ENCODE measurements around the gene DNAJB1.
A peak's percentile ranks its signal among the peaks of the same experiment; 100 is the strongest.
"Not testable (repeated sequence)": the region's sequence is repeated elsewhere in the genome, so short reads cannot be mapped to it uniquely, and the experiment has no call there.

The DNAJB1 gene
- 109 to 179 reads per million in 2 experiments for total RNA-seq

DNA sequence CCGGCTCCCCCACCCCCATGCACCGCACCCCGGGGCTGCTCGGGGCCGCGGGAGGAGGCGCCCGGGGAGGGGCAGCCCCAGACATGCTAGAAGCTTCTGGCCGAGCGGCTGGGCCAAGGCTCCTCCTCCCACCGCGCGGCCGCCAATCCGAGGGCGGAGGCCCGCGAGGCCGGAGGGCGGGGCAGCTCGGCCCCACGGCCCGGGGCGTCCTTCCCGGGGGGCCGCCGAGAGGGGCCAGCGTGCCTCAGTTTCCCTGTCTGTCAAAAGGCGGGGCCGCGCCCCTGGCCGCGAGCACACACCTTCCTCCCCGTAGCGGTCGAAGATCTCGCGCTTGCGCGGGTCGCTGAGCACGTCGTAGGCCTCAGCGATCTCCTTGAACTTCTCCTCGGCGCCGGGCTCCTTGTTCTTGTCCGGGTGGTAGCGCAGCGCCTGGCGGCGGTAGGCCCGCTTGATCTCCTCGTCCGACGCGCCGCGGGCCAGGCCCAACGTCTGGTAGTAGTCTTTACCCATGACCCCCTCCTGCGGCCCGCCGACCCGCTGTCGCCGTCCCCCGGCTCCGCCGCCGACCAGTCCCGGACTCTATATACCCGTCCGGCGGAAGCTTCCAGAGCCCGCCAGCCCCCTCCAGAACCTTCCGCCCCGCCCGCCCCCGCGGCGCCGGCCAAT lies at the start of gene DNAJB1:
Gene DNAJB1 (minus strand): TSS at position 558 of the 666 bp plus-strand sequence. CDS start 48 bp downstream, at position 510.
- DNase-seq (ENCODE audit: low read depth), result peak; percentile 97

DNA sequence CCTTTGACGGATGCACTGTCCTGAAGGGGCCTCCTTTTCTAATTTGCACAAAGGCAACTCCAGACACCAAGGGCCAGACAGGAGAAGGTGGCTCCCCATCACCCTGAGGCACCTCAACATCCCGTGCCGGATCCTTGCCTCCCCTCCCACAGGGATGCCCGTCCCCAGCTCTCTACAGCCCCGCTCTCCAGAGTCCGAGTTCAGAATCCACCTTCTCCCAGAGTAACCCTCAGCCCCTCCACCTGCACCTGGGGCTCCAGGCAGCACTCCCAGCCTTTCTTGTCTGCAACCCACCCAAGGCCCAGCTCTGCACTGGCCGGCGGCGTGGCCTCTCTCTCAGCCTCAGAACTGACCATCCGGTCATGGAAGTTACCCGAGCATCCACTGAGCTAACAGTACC lies 48.9 kb upstream of the DNAJB1 start:
- DNase-seq (ENCODE audit: low read depth), result no peak

- no peak for DNase-seq (ENCODE audit: low read depth)
These were observed 48.5 kb upstream of the DNAJB1 start for GRCh38 chr19:14566712-14567077.

- no peak for DNase-seq (ENCODE audit: low read depth)
These were observed 47.8 kb upstream of the DNAJB1 start for GRCh38 chr19:14565765-14566711.

GRCh38 chr19:14565298-14565679 lies 47.1 kb upstream of the DNAJB1 start:
- DNase-seq (ENCODE audit: low read depth), result no peak

GRCh38 chr19:14564652-14565297 lies 46.6 kb upstream of the DNAJB1 start:
- not testable (repeated sequence) for DNase-seq (ENCODE audit: low read depth)

GRCh38 chr19:14563989-14564651 lies 45.9 kb upstream of the DNAJB1 start:
- DNase-seq (ENCODE audit: low read depth), result peak; percentile 35

DNA sequence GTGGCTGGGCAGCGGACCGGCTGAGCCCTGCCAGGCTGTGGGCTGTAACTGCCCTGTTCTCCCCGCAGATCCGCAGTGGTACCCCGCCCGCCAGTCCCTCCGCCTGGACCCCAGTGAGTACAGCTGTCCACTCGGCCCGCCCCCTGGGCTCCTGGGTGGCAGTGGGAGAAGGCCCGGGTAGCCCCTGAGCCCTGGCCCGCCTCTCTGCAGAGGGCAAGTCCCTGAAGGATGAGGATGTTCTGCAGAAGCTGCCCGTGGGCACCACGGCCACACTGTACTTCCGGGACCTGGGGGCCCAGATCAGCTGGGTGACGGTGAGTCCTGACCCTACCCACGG lies 45.4 kb upstream of the DNAJB1 start:
- no peak for DNase-seq (ENCODE audit: low read depth)

DNA sequence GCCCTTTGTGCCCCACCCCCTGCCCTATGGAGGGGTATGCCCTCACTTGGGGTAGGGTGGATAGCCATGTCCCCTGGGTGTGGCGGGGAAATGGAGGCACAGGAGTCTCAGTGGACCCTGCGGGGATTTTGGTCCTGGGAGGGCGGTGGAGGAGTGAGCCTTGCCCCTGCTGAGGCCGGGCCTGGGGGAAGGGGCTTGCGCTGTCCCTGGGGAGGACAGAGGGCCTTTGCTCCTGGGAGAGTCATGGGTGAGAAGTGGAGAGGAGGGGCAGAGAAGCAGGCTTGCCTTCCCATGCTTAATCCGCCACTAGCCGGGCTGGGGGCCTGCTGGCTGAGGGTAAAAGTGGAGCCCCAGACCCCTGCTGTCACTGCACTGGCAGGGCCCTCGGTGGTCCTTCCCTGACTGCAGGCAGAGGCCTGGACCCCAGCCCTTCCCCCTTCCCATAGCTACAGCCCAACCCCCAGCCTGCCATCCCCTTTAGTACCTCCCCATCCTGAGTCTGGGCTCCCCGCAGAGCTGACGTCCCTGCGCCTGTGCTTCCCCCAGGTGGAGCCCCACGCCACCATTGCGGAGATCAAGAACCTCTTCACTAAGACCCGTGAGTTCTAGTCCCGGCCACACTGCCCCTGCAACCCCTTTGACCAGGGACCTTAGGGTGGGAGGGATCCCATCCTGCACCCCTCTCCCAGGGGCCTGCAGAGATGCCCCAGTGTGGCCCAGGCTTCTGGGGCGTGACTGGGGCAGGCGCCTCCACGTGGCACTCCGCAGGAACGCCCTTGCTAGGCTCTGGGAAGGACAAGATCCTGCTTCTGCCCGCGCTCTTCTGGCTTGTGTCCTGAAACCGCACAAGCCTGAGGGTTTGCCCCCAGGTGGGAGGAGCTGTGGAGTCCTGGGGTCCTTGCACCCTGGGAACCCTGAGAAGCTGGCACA lies 44.7 kb upstream of the DNAJB1 start:
- no peak for DNase-seq (ENCODE audit: low read depth)

GRCh38 chr19:14561847-14562351 lies 43.7 kb upstream of the DNAJB1 start:
- no peak for DNase-seq (ENCODE audit: low read depth)

GRCh38 chr19:14561249-14561648 lies 43.1 kb upstream of the DNAJB1 start:
- DNase-seq (ENCODE audit: low read depth), result no peak

DNA sequence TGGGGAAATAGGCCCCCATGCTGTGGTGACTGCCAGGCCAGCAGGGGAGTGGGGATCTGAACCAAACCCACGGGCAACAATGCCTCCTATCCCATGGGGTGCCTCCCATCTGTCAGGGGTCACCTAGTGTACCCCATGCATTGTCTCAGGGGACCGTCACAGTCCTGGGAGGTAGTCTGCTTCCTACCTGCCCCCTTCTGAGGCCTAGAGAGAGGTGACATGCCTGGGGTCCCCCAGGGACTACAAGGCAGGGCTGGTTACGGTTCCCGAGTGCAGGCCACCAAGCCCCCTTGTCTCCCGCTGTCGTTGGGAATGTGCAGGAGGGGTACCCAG lies 42.5 kb upstream of the DNAJB1 start:
- DNase-seq (ENCODE audit: low read depth), result no peak

DNA sequence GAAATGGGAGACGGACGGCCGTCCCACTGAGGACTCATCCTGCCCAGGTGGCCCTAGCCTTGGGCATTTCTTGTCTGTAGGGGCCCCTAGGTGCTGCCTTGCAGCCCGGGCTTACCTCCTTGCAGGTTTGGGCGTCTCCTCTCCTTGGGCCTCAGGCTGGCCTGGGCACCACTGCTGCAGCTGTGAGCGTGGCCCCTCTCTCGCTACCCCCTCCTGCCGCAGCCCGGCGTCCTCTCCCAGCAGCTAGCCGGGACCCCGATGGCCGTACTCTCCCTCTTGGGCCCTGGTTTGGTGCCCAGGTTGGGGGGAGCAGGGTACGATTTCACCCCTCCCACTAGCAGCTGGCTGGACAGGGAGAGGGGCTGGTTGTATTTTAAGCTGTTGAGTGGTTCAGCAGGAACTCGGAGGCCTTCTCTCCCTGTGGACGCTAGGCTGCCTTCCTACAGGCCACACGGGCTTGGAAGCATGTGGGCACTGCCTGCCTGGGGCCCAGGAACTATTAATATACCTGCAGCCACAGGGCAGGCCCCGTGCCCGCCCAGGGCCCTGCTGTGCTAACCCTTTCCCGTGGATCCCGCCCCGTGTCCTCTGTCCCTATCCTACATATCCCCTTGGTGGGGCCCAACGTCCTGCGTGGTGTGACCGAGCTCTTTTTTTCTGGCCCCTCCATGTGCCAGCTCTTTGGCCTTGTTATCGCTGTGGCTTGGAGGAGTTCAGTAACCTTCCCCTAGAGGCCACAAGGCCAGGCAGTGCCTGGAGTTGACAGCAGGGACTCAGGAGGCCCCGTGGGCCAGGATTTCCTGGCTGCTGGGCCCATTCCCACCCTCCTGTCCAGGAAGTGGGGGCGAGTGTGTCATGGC lies 41.9 kb upstream of the DNAJB1 start:
- DNase-seq (ENCODE audit: low read depth), result no peak

- no peak for DNase-seq (ENCODE audit: low read depth)
These were observed 40.3 kb upstream of the DNAJB1 start for GRCh38 chr19:14558370-14559066.

- peak; percentile 52 for DNase-seq (ENCODE audit: low read depth)
These were observed 38.5 kb upstream of the DNAJB1 start for GRCh38 chr19:14556662-14557188.

DNA sequence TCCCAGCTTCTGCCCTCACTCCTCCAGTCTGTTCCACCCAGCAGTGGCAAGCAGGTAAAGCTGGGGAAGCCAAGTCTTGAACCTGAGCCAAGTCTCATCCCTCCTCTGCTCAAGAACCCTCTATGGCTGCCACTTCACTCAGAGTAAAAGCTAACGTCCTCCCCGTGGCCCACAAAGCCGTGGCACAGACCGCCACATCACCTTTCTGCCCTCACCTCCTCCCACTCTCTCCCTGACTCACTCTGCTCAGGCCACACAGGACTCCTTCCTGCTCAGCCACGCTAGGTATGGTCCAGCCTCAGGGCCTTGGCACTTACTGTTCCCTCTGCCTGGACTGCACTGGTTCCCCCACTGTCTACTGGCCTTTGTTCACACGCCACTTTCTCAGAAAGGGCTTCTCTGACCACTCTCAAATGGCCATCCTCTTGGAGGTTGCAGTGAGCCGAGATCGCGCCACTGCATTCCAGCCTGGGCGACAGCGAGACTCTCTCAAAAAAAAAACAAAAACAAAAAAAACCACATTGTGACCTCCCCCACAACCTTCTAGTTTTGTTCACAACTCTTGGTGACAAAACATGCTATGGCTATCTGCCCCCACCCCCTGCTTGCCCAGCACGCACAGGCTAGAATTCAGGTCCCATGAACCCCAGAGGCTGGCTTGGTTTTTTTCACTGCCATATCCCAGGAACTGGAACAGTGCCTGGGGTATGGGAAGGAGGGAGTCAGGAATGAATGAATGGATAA lies 37.9 kb upstream of the DNAJB1 start:
- DNase-seq (ENCODE audit: low read depth), result no peak

GRCh38 chr19:14554382-14554812 lies 36.2 kb upstream of the DNAJB1 start:
- no peak for DNase-seq (ENCODE audit: low read depth)

GRCh38 chr19:14553939-14554243 lies 35.7 kb upstream of the DNAJB1 start:
- DNase-seq (ENCODE audit: low read depth), result no peak

All from T follicular helper cell (primary cell).